ENCODE data around the gene CHD1. TPM values are rescaled to one million over a fixed set of nuclear protein-coding genes. Genes with fewer than 3 reads are reported as not detected.

CHD1 gene
- 16.8 and 32.3 TPM in 2 replicates for total RNA-seq

DNA sequence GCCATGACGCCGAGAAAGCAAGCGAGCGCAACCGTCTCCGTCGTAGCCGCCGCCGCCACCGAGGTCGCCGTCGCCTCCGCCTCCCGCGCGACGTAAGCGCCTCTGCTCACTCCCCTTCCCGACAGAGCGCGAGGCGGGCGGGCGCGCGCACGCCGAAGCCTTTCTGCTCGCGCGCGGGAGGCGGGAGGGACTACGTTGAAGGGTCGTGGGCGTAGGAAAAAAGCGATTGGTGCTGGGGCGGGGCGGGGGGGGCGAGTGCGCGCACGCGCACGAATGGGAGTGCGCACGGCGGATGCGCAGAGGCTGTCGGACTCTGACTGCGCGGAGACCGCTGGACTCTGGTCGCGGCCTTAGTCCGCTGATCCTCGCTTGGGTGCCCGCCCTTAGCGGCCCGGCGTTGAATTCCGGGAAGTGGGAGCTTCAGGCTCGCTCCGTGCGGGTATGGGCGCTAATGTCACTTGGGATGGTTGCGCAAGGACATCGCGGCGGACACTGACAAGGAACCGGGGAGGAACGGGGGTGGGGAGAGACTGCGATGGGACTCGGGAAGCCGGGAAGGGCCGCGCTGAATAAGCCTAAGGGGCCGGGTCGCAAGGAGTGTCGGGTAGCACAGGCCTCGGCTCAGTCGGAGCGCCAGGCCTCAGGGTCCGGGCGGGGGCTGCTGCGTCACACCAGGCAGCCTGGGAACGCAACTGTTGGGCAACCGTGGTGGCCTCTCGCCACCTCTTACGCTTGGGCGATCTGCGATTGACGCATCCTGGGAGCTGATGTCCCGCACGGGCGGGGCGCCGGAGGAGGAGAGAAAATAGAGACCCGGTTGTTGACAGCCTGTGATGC is at the start of gene CHD1:
TSS of gene CHD1 (minus strand) at position 135 of the 837 bp plus-strand sequence. CDS start 2,621 bp downstream, outside the sequence.
- TF ChIP-seq, protein P1, sequence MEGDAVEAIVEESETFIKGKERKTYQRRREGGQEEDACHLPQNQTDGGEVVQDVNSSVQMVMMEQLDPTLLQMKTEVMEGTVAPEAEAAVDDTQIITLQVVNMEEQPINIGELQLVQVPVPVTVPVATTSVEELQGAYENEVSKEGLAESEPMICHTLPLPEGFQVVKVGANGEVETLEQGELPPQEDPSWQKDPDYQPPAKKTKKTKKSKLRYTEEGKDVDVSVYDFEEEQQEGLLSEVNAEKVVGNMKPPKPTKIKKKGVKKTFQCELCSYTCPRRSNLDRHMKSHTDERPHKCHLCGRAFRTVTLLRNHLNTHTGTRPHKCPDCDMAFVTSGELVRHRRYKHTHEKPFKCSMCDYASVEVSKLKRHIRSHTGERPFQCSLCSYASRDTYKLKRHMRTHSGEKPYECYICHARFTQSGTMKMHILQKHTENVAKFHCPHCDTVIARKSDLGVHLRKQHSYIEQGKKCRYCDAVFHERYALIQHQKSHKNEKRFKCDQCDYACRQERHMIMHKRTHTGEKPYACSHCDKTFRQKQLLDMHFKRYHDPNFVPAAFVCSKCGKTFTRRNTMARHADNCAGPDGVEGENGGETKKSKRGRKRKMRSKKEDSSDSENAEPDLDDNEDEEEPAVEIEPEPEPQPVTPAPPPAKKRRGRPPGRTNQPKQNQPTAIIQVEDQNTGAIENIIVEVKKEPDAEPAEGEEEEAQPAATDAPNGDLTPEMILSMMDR (conservative IDR thresholded peaks at IDR 0.05; ENCODE audit: low read depth, low read length): no peak
- H3K4me3 ChIP-seq (ENCODE audit: low read depth, low read length): peak within 1 kb of the TSS; percentile 93
- peak; percentile 87 for DNase-seq (ENCODE audit: low read depth)

DNA sequence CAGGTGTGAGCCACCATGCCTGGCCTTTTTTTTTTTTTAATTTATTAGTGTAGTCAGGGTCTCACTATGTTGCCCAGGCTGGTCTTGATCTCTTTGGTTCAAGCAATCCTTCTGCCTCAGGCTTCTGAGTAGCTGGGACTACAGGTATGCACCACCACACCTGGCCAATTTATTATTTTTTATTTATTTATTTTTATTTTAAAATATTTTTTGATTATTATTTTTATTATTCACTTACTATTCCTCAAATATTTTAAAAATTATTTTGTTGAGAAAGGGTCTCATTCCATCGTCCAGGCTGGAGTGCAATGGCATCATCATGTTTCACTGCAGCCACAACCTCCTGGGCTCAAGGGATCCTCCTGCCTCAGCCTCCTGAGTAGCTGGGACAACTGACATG is 49.7 kb upstream of the CHD1 start:
- TF ChIP-seq, protein P1 (conservative IDR thresholded peaks at IDR 0.05; ENCODE audit: low read depth, low read length): no peak
- DNase-seq (ENCODE audit: low read depth): no peak
- no peak overlapping the region for H3K4me3 ChIP-seq (ENCODE audit: low read depth, low read length)

DNA sequence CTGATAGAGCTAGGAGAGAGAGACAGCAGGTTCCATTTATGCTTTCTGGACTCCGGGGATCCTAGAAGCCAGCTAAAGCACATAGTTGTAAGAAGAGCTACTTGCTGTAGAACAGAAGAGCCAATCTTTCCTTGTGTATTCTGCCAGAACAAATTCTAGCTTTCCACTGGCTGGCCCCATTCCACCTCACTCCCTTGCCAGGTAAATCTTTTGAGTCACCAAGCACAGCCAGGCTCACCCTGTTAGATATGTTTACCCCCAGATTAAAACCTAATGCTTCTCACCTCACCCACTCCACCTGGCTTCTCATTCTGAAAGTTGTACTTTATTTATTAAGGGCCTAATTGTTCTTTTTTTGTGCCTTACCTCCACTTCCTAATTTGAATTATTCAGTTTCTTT is 48.9 kb upstream of the CHD1 start:
- TF ChIP-seq, protein P1 (conservative IDR thresholded peaks at IDR 0.05; ENCODE audit: low read depth, low read length): no peak
- no peak overlapping the region for H3K4me3 ChIP-seq (ENCODE audit: low read depth, low read length)
- DNase-seq (ENCODE audit: low read depth): no peak

DNA sequence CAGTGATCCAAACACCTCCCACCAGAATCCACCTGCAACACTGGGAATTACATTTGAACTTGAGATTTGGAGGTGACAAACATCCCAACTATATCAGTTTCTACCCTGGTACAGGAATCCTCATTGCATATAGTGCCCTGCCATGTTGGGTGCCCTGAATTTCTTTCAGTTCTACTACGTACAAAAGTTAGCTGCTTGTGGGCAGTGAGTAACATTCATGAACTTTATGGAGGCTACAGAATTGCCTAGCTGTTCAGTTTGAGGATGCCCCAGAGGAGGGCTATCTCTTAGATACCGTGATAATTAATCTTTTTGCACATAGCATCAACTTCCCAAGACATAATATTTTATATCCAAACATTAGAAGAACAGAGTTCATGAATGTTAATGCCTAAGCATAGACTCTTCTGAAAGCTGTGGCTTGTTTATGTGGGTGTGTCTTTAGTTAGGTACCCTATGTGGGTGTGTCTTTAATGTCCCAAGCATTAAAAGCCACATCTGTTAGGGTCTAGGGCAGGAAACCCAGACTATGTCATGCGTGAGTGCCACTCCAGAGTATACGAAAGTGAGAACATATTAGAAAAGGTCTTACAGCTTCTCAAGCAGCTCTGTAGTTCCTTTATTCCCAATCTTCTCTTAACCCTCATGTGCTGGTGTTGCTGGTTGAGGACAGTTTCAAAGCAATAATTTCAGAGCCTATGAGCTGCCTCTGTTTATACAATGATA is 47.0 kb upstream of the CHD1 start:
- no peak overlapping the region for H3K4me3 ChIP-seq (ENCODE audit: low read depth, low read length)
- no peak for DNase-seq (ENCODE audit: low read depth)
- TF ChIP-seq, protein P1 (conservative IDR thresholded peaks at IDR 0.05; ENCODE audit: low read depth, low read length): no peak

DNA sequence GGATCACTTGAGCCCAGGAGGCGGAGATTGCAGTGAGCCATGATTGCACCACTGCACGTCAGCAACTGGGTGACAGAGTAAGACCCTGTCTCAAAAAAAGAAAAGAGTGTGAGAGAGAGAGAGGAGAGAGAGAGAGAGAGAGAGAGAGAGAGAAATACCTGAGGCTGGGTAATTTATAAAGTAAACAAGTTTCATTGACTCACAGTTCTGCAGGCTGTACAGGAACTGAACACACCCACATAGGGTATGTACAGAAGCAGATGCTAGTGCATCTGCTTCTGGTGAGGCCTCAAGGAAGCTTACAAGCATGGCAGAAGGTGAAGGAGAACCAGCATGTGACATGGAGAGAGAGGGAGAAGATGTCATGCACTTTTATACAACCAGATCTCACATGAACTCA is 46.4 kb upstream of the CHD1 start:
- DNase-seq (ENCODE audit: low read depth): no peak
- TF ChIP-seq, protein P1 (conservative IDR thresholded peaks at IDR 0.05; ENCODE audit: low read depth, low read length): no peak
- H3K4me3 ChIP-seq (ENCODE audit: low read depth, low read length): no peak overlapping the region

DNA sequence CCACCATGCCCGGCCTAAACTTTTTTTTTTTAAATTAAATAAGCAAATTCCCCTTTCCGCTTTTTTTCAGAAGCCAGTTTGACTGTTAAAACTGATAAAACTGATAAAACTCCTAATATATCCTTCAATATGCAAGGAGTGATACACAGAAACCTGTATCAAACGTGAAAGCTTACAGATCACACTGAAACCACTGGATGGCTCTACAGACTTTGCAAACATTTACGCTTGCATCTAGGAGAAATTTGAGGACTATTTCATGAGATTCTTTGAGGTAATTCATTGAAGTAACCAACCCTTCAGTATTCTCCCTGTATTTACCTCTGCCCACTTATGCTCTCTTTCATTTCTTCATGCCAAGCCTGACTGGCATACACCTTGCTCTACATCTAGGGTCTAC is 40.6 kb upstream of the CHD1 start:
- no peak for DNase-seq (ENCODE audit: low read depth)
- no peak overlapping the region for H3K4me3 ChIP-seq (ENCODE audit: low read depth, low read length)
- TF ChIP-seq, protein P1 (conservative IDR thresholded peaks at IDR 0.05; ENCODE audit: low read depth, low read length): peak; percentile 11
